Kidney glomerular epithelial cell (primary cell): Measurements from ENCODE around the gene HEYL.

Experiments
- DNase-seq: peaks from one replicate; lab custom pipeline; 2025; lab: John Stamatoyannopoulos, UW

Gene HEYL

GRCh38 chr1:39637361-39637760, 2.1 kb downstream of the HEYL start:
- DNase-seq: no peak

- DNase-seq: no peak
Measured at GRCh38 chr1:39635871-39636210, 3.6 kb downstream of the HEYL start.

- no peak for DNase-seq
Measured at GRCh38 chr1:39635205-39635870, 4.1 kb downstream of the HEYL start.

- no peak for DNase-seq
Measured at GRCh38 chr1:39633422-39633821, 6.0 kb downstream of the HEYL start.

GRCh38 chr1:39632682-39633417, 6.6 kb downstream of the HEYL start:
- DNase-seq: no peak

- no peak for DNase-seq
Measured at GRCh38 chr1:39632323-39632681, 7.1 kb downstream of the HEYL start.

- no peak for DNase-seq
Measured at GRCh38 chr1:39631361-39632322, 7.8 kb downstream of the HEYL start.

- DNase-seq: no peak
Measured at GRCh38 chr1:39628807-39629350, 10.6 kb downstream of the HEYL start.

- no peak for DNase-seq
Measured at GRCh38 chr1:39626646-39627045, 12.8 kb downstream of the HEYL start.

GRCh38 chr1:39625462-39626273, 13.8 kb downstream of the HEYL start:
- no peak for DNase-seq

- DNase-seq: no peak
Measured at GRCh38 chr1:39625009-39625408, 14.4 kb downstream of the HEYL start.

GRCh38 chr1:39623053-39623452, 16.4 kb downstream of the HEYL start:
- no peak for DNase-seq

GRCh38 chr1:39622427-39622826, 17.0 kb downstream of the HEYL start:
- no peak for DNase-seq

GRCh38 chr1:39620659-39621165, 18.7 kb downstream of the HEYL start:
- no peak for DNase-seq

- DNase-seq: no peak
Measured at GRCh38 chr1:39617488-39618049, 21.9 kb downstream of the HEYL start.

- no peak for DNase-seq
Measured at GRCh38 chr1:39615086-39615673, 24.3 kb downstream of the HEYL start.

- no peak for DNase-seq
Measured at GRCh38 chr1:39614488-39614887, 25.0 kb downstream of the HEYL start.

- DNase-seq: no peak
Measured at GRCh38 chr1:39613250-39613649, 26.2 kb downstream of the HEYL start.

GRCh38 chr1:39609618-39610331, 29.7 kb downstream of the HEYL start:
- no peak for DNase-seq

- DNase-seq: no peak
Measured at GRCh38 chr1:39608921-39609320, 30.5 kb downstream of the HEYL start.
